Endothelial cell of umbilical vein (primary cell): ENCODE measurements around the gene KLC3. TPM values are rescaled to one million over a fixed set of nuclear protein-coding genes. Genes with fewer than 3 reads are reported as not detected.

ENCODE experiments used
- BruUV-seq: library from RNA; stranded (reverse); fragments of 400-500 nt; replicated peaks from 2 replicates; lab custom pipeline; 2021; lab: Mats Ljungman, UMichigan
- CTCF ChIA-PET: fragments of 300-600, 350-600 bp; sonication (Branson Sonifier 250); formaldehyde crosslinking; loops from one replicate; lab custom pipeline; 2021; ENCODE audit warnings: antibody characterized with exemption, inconsistent platforms; lab: Charles Lee
- POLR2A ChIA-PET: fragments of 300-600, 350-600 bp; sonication (Branson Sonifier 250); formaldehyde crosslinking; loops from one replicate; lab custom pipeline; 2021; ENCODE audit warnings: antibody characterized with exemption, inconsistent platforms; lab: Charles Lee
- DNase-seq: peaks from one replicate; pipeline ENCODE4 v3.0.0-alpha.2; 2011; ENCODE audit warnings: low read depth, low spot score
- FAIRE-seq: peaks from 2 replicates; lab custom pipeline; 2011; peaks lifted over from hg19 to GRCh38; lab: Jason Lieb, UNC
- H2AFZ ChIP-seq: 2 replicates; pipeline ENCODE4 v1.6.0; 2012; ENCODE audit warnings: low read depth, low read length, control low read depth, inconsistent platforms
- H3K27ac ChIP-seq: 2 replicates; pipeline ENCODE4 v1.5.1; 2011; ENCODE audit warnings: low read depth, mild to moderate bottlenecking, control low read depth, low read length, moderate library complexity; ENCODE audit not compliant: insufficient read depth
- H3K27me3 ChIP-seq, 2 experiments: 2 replicates each; pipeline versions ENCODE4 v1.6.0 to v1.6.1; 2011; ENCODE audit warnings: low read length in 2 of 2, mixed read lengths in 1 of 2; ENCODE audit not compliant: control insufficient read depth in 2 of 2, insufficient read depth in 2 of 2
- H3K36me3 ChIP-seq, 2 experiments: 2 replicates in 1 of 2; 3 replicates in 1 of 2; pipeline ENCODE4 v1.5.1; 2011; ENCODE audit warnings: low read length in 2 of 2, mild to moderate bottlenecking in 1 of 2, moderate library complexity in 1 of 2; ENCODE audit not compliant: control insufficient read depth in 2 of 2, insufficient read depth in 2 of 2; ENCODE audit errors: extremely low read depth in 1 of 2
- H3K4me1 ChIP-seq: 3 replicates; pipeline ENCODE4 v1.5.1; 2011; ENCODE audit warnings: mild to moderate bottlenecking, low read length; ENCODE audit not compliant: control insufficient read depth, insufficient read depth; ENCODE audit errors: extremely low read depth
- H3K4me2 ChIP-seq: 2 replicates; pipeline ENCODE4 v1.6.1; 2011; ENCODE audit warnings: low read length, control low read depth, mixed read lengths; ENCODE audit not compliant: insufficient read depth
- H3K4me3 ChIP-seq, 3 experiments: fragments of 200-600 bp in 1 of 3; sonication (generic), shearing (Covaris generic) in 1 of 3; replicated peaks in 1 of 3; 2 replicates each; pipeline ENCODE4 v1.5.1; 2011 to 2016; ENCODE audit warnings: control low read depth in 3 of 3, low read length in 3 of 3, mild to moderate bottlenecking in 2 of 3, inconsistent platforms in 1 of 3, low read depth in 1 of 3, moderate library complexity in 1 of 3; ENCODE audit not compliant: insufficient read depth in 1 of 3
- H3K79me2 ChIP-seq: 2 replicates; pipeline ENCODE4 v1.6.0; 2012; ENCODE audit warnings: low read length, inconsistent platforms; ENCODE audit not compliant: control insufficient read depth, insufficient read depth
- H3K9ac ChIP-seq: replicated peaks from 2 replicates; pipeline ENCODE3; 2011; ENCODE audit warnings: low read length, control low read depth; ENCODE audit not compliant: insufficient read depth; ENCODE audit errors: extremely low read depth
- H3K9me1 ChIP-seq: replicated peaks from 3 replicates; pipeline ENCODE4 v1.6.0; 2011; ENCODE audit warnings: mild to moderate bottlenecking, low read length; ENCODE audit not compliant: control insufficient read depth, insufficient read depth; ENCODE audit errors: extremely low read depth
- H3K9me3 ChIP-seq: replicated peaks from 2 replicates; pipeline ENCODE4 v1.5.1; 2012; ENCODE audit warnings: low read length, inconsistent platforms; ENCODE audit not compliant: control insufficient read depth, insufficient read depth
- H4K20me1 ChIP-seq: replicated peaks from 2 replicates; pipeline ENCODE3; 2011; ENCODE audit warnings: mild to moderate bottlenecking, low read length; ENCODE audit not compliant: control insufficient read depth, insufficient read depth; ENCODE audit errors: extremely low read depth
- CTCF ChIP-seq, 2 donors: IDR thresholded peaks; 1 replicate in 1 of 2; 2 replicates in 1 of 2; pipeline ENCODE4 v1.5.1; 2011; ENCODE audit warnings: low read length in 2 of 2, mild to moderate bottlenecking in 2 of 2, moderate library complexity in 2 of 2, control low read depth in 1 of 2, inconsistent platforms in 1 of 2, low read depth in 1 of 2; ENCODE audit not compliant: insufficient read depth in 1 of 2; ENCODE audit errors: extremely low read depth in 1 of 2
- EZH2 ChIP-seq: IDR thresholded peaks from 2 replicates; pipeline ENCODE4 v1.6.1; 2012; ENCODE audit warnings: borderline replicate concordance, low read depth, mild to moderate bottlenecking, moderate library complexity, low read length, inconsistent platforms; ENCODE audit not compliant: severe bottlenecking
- FOS ChIP-seq: IDR thresholded peaks from 2 replicates; pipeline ENCODE4 v1.6.1; 2011; ENCODE audit warnings: mild to moderate bottlenecking, low read length, moderate library complexity, borderline replicate concordance; ENCODE audit not compliant: insufficient read depth
- GATA2 ChIP-seq: IDR thresholded peaks from 2 replicates; pipeline ENCODE4 v1.7.0; 2011; ENCODE audit warnings: low read depth, mild to moderate bottlenecking, moderate library complexity, mixed read lengths, low read length; ENCODE audit not compliant: insufficient read length, insufficient read depth
- JUN ChIP-seq: IDR thresholded peaks from 2 replicates; pipeline ENCODE4 v1.6.1; 2011; ENCODE audit warnings: borderline replicate concordance, low read depth; ENCODE audit not compliant: insufficient read length, insufficient read depth
- MAX ChIP-seq: IDR thresholded peaks from 2 replicates; pipeline ENCODE4 v1.6.1; 2011; ENCODE audit not compliant: insufficient read depth, insufficient read length
- MYC ChIP-seq: IDR thresholded peaks from one replicate; pipeline ENCODE4 v1.6.1; 2011; ENCODE audit warnings: mild to moderate bottlenecking, low read depth, low read length
- POLR2A ChIP-seq: IDR thresholded peaks from 2 replicates; pipeline ENCODE4 v1.6.1; 2012; ENCODE audit warnings: low read depth, mild to moderate bottlenecking, control low read depth, low read length
- POLR2AphosphoS5 ChIP-seq: IDR thresholded peaks from 2 replicates; pipeline ENCODE4 v1.6.1; 2012; ENCODE audit warnings: low read depth, mild to moderate bottlenecking, control low read depth, low read length, moderate library complexity; ENCODE audit not compliant: insufficient read depth
- dilution Hi-C: fragments of 300-500 bp; cut with MboI; formaldehyde crosslinking; loops from one replicate; pipeline ENCODE4 v1.15.0; 2019; ENCODE audit warnings: low sequenced_read_pairs; ENCODE audit not compliant: extremely low pct_ligation_motif_present
- intact Hi-C: fragments of 100-400 bp; cut with micrococcal nuclease; formaldehyde crosslinking; loops from one replicate; pipeline ENCODE4 v1.10.0; 2022
- polyA plus RNA-seq, 4 experiments: library from polyadenylated mRNA; depleted of rRNA in 3 of 4; stranded (reverse) in 3 of 4; unstranded in 1 of 4; fragments of >200 nt; gene quantifications; 2 replicates each; pipeline versions ENCODE4 v1.2.1 to v1.2.3, GENCODE V29; 2011 to 2012; ENCODE audit warnings: missing spikeins in 1 of 4
- total RNA-seq: library from RNA; stranded (reverse); gene quantifications from 2 replicates; pipeline ENCODE4 v1.2.3, GENCODE V29; 2021

The KLC3 gene
- total and polyA plus RNA-seq, 2 donors (not counting 3 experiments of a cell fraction or from before 2014, with no cell fraction given), result not detected

GRCh38 chr19:45356760-45357444 lies 16.4 kb downstream of the KLC3 start:
- Histone ChIP-seq H3K9ac (no peak overlapping the region), H2AFZ (no peak overlapping the region), H3K36me3 (peaks cover 7 to 42% of the 10 kb centered on the region in 2 experiments), H3K79me2 (no peaks in the 10 kb centered on the region), H4K20me1 (no peaks in the 10 kb centered on the region), H3K27me3 (no peaks in the 10 kb centered on the region), H3K4me2 (no peak overlapping the region), H3K27ac (no peak overlapping the region), H3K9me3 (no peaks in the 10 kb centered on the region), H3K9me1 (no peaks in the 10 kb centered on the region), H3K4me3 (no peak overlapping the region), H3K4me1 (no peaks in the 10 kb centered on the region)
- intact Hi-C loops, result no loop called here
- POLR2A ChIA-PET, result no interaction called here
- TF ChIP-seq EZH2 (no peak), JUN (no peak), POLR2AphosphoS5 (no peak), GATA2 (no peak), FOS (no peak), MAX (no peak), CTCF (IDR thresholded peaks at IDR 0.05; ENCODE audit: extremely low read depth in 1 of 2, insufficient read depth in 1 of 2, low read depth in 1 of 2, low read length in 2 of 2) (no peak), MYC (no peak), POLR2A (no peak)
- CTCF ChIA-PET, result no interaction called here
- no TSS peak for BruUV-seq
- DNase-seq (no peak), FAIRE-seq (no peak)
- dilution Hi-C loops, result no loop called here
